IMR-90 (cell line): ENCODE results near the gene SLC5A7.

Experiments used
- CTCF ChIP-seq: conservative IDR thresholded peaks from 2 replicates; pipeline ENCODE4 v1.5.1; 2012; ENCODE audit warnings: mild to moderate bottlenecking, low read depth, low read length, improper control_type of control experiment
- MAFK ChIP-seq: IDR thresholded peaks from 2 replicates; pipeline ENCODE4 v1.6.1; 2012; ENCODE audit warnings: low read depth, low read length, improper control_type of control experiment
- POLR2A ChIP-seq: IDR thresholded peaks from 2 replicates; pipeline ENCODE4 v1.6.1; 2012; ENCODE audit warnings: mild to moderate bottlenecking, low read depth, low read length
- RCOR1 ChIP-seq: IDR thresholded peaks from 2 replicates; pipeline ENCODE4 v1.6.1; 2012; ENCODE audit warnings: mild to moderate bottlenecking, low read length, improper control_type of control experiment; ENCODE audit not compliant: insufficient replicate concordance
- RFX5 ChIP-seq: IDR thresholded peaks from 2 replicates; pipeline ENCODE4 v1.8.0; 2012; ENCODE audit warnings: low read depth, mild to moderate bottlenecking, low read length, moderate library complexity

DNA sequence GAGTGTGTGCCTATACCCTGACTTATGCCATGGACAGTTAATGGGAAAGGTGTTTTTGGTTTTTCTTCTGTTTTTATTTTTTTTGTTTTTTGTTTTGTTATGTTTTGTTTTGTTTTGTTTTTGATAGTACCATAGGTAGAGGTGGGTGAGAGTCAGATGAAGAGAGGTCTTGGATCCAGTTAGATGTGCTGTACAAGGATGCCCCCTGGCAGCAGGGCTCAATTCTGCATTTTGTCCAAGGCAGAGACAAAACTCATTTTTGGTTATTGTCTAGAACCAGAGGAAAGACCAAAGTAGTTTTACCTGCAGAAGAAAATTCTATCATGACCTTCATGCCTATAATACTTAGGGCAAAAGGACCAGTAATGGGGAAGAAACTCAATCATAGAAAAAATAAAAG, 48.5 kb downstream of the SLC5A7 start:
- TF ChIP-seq MAFK: no peak
- no peak for TF ChIP-seq CTCF
- no peak for TF ChIP-seq POLR2A
- no peak for TF ChIP-seq RFX5
- TF ChIP-seq RCOR1: no peak
